ENCODE measurements around the gene TNPO2. TPM values are rescaled to one million over a fixed set of nuclear protein-coding genes. Genes with fewer than 3 reads are reported as not detected.

Gene TNPO2
- total RNA-seq, 2 donors from 2014 or later = 106 to 113 TPM

- Histone ChIP-seq H3K4me3 (ENCODE audit: low read length) (peak overlapping the region; percentile 100), H3K9me3 (ENCODE audit: control insufficient read depth, low read length) (no peaks in the 10 kb centered on the region), H3K36me3 (ENCODE audit: control insufficient read depth, insufficient read depth, low read length) (peaks cover 27% of the 10 kb centered on the region), H3K27me3 (ENCODE audit: control insufficient read depth, insufficient read depth, low read length, poor library complexity, severe bottlenecking) (no peaks in the 10 kb centered on the region), H3K4me1 (ENCODE audit: control insufficient read depth, insufficient read depth, low read length) (peaks cover 2% of the 10 kb centered on the region), H3K27ac (ENCODE audit: low read depth, low read length) (peak overlapping the region; percentile 88), H3K9ac (ENCODE audit: extremely low read depth, low read length, poor library complexity, severe bottlenecking) (peak overlapping the region; percentile 94)
- WGBS, 2 experiments (ENCODE audit: insufficient coverage in 1 of 2, insufficient read length in 1 of 2) = 1% methylated on average over 11 to 14 of the region's 15 CpGs
- DNase-seq = peak; percentile 53
- Mint-ChIP-seq H3K4me1 (peaks cover 18% of the 10 kb centered on the region), H3K9me3 (no peaks in the 10 kb centered on the region), H3K36me3 (ENCODE audit: low read depth) (peaks cover 28% of the 10 kb centered on the region), H3K27ac (peak overlapping the region; percentile 95), H3K27me3 (ENCODE audit: insufficient read depth) (no peaks in the 10 kb centered on the region), H3K4me3 (peak overlapping the region; percentile 93)
- TF ChIP-seq, protein P1, sequence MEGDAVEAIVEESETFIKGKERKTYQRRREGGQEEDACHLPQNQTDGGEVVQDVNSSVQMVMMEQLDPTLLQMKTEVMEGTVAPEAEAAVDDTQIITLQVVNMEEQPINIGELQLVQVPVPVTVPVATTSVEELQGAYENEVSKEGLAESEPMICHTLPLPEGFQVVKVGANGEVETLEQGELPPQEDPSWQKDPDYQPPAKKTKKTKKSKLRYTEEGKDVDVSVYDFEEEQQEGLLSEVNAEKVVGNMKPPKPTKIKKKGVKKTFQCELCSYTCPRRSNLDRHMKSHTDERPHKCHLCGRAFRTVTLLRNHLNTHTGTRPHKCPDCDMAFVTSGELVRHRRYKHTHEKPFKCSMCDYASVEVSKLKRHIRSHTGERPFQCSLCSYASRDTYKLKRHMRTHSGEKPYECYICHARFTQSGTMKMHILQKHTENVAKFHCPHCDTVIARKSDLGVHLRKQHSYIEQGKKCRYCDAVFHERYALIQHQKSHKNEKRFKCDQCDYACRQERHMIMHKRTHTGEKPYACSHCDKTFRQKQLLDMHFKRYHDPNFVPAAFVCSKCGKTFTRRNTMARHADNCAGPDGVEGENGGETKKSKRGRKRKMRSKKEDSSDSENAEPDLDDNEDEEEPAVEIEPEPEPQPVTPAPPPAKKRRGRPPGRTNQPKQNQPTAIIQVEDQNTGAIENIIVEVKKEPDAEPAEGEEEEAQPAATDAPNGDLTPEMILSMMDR (conservative IDR thresholded peaks at IDR 0.05) = peak; percentile 66
Observed at GRCh38 chr19:12733369-12734214, 9.9 kb upstream of the TNPO2 start.

- Mint-ChIP-seq H3K4me3 (no peak overlapping the region), H3K27me3 (ENCODE audit: insufficient read depth) (no peaks in the 10 kb centered on the region), H3K4me1 (peaks cover 12% of the 10 kb centered on the region), H3K27ac (no peak overlapping the region), H3K36me3 (ENCODE audit: low read depth) (peaks cover 32% of the 10 kb centered on the region), H3K9me3 (no peaks in the 10 kb centered on the region)
- peaks cover 33% of the 10 kb centered on the region for H3K36me3 ChIP-seq (ENCODE audit: control insufficient read depth, insufficient read depth, low read length)
- no peaks in the 10 kb centered on the region for H3K27me3 ChIP-seq (ENCODE audit: control insufficient read depth, insufficient read depth, low read length, poor library complexity, severe bottlenecking)
- 95 to 97% methylated on average over 15 to 24 of the region's 24 CpGs for WGBS, 2 experiments (ENCODE audit: insufficient coverage in 1 of 2, insufficient read length in 1 of 2)
- no peak overlapping the region for H3K9ac ChIP-seq (ENCODE audit: extremely low read depth, low read length, poor library complexity, severe bottlenecking)
- TF ChIP-seq, protein P1 (conservative IDR thresholded peaks at IDR 0.05) = no peak
- no peaks in the 10 kb centered on the region for H3K9me3 ChIP-seq (ENCODE audit: control insufficient read depth, low read length)
- no peak overlapping the region for H3K27ac ChIP-seq (ENCODE audit: low read depth, low read length)
- peaks cover 2% of the 10 kb centered on the region for H3K4me1 ChIP-seq (ENCODE audit: control insufficient read depth, insufficient read depth, low read length)
- no peak overlapping the region for H3K4me3 ChIP-seq (ENCODE audit: low read length)
- DNase-seq = no peak
Observed at GRCh38 chr19:12731337-12731736, 7.6 kb upstream of the TNPO2 start.

DNA sequence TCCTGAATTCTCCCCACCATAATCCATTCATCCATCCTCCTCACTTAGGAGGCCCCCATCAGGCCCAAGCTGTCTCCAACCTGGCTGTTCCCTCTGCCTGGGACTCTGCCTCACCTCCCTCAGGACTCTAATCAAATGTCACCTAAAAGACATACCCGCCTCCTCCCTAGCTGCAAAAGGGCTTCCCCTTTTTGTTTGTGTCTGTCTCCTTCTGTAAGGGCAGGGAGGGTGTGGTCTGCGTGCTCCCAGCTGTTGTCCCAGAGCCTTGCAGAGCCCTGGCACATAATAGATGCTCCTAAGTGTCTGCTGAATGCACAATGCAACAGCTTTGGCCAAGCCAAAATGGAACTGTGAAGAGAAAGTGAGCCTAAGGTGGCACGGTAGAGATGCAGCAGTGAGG, 6.3 kb upstream of the TNPO2 start:
- Mint-ChIP-seq H3K27me3 (ENCODE audit: insufficient read depth) (no peaks in the 10 kb centered on the region), H3K4me1 (peaks cover 12% of the 10 kb centered on the region), H3K27ac (no peak overlapping the region), H3K4me3 (no peak overlapping the region), H3K36me3 (ENCODE audit: low read depth) (peaks cover 32% of the 10 kb centered on the region), H3K9me3 (no peaks in the 10 kb centered on the region)
- H3K27ac ChIP-seq (ENCODE audit: low read depth, low read length) = no peak overlapping the region
- H3K4me3 ChIP-seq (ENCODE audit: low read length) = no peak overlapping the region
- H3K4me1 ChIP-seq (ENCODE audit: control insufficient read depth, insufficient read depth, low read length) = peaks cover 2% of the 10 kb centered on the region
- no peaks in the 10 kb centered on the region for H3K9me3 ChIP-seq (ENCODE audit: control insufficient read depth, low read length)
- H3K36me3 ChIP-seq (ENCODE audit: control insufficient read depth, insufficient read depth, low read length) = peaks cover 33% of the 10 kb centered on the region
- TF ChIP-seq, protein P1 (conservative IDR thresholded peaks at IDR 0.05) = no peak
- 97 to 100% methylated on average over 2 to 3 of the region's 3 CpGs for WGBS, 2 experiments (ENCODE audit: insufficient coverage in 1 of 2, insufficient read length in 1 of 2)
- no peaks in the 10 kb centered on the region for H3K27me3 ChIP-seq (ENCODE audit: control insufficient read depth, insufficient read depth, low read length, poor library complexity, severe bottlenecking)
- DNase-seq = peak; percentile 30
- no peak overlapping the region for H3K9ac ChIP-seq (ENCODE audit: extremely low read depth, low read length, poor library complexity, severe bottlenecking)

Data from endodermal cell (in vitro differentiated cells).